Stimulated activated CD4-positive, alpha-beta T cell treated with anti-CD3 and anti-CD28 coated beads, Interleukin-2, amount 100 ng/mL, for 4 hours (primary cell): ENCODE measurements around the gene DGKI.

ENCODE experiments used
- DNase-seq: peaks from one replicate; pipeline ENCODE4 v3.0.0-alpha.2; 2020; ENCODE audit warnings: low read depth

Gene DGKI

GRCh38 chr7:137871170-137871915 lies 24.6 kb upstream of the DGKI start:
- DNase-seq, result no peak

GRCh38 chr7:137870684-137871083 lies 23.9 kb upstream of the DGKI start:
- DNase-seq, result no peak

DNA sequence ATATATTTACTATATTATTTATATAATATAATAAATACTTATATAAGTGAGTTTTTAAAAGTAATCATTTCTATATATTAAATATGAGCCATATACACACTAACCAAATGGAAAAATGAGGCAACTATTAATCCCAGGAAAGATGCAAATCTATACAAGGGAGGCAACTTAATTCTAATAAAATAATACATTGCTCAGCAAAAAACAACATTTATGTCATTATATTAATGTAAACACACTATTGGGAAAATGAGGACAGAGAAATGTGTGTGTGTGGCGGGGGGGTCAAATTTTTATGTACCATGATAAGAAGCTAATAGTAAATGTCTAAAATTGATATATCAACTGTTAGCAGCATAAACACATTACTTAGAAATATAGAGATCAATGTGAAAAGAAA lies 23.3 kb upstream of the DGKI start:
- DNase-seq, result no peak

DNA sequence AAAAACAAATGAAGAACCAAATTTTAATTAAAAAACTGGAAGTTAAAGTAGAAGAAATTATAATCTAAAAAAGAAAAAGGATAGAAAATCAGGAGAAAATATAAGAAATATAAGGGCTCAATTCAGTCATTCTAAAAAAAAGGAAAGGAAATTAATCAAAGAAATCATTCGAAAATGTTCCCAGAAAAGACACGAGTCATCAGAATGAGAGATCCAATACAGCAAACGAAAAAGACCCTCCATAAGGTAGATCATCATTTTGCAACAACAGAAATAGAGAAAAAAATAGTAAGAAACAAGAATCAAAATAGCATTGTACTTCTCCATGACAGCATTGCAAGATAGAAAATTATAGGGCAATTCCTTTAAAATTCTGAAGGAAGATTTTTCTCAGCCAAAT lies 22.5 kb upstream of the DGKI start:
- no peak for DNase-seq

- DNase-seq, result no peak
Measured at GRCh38 chr7:137867289-137867688, 20.5 kb upstream of the DGKI start.

- DNase-seq, result no peak
Measured at GRCh38 chr7:137865764-137866163, 19.0 kb upstream of the DGKI start.

DNA sequence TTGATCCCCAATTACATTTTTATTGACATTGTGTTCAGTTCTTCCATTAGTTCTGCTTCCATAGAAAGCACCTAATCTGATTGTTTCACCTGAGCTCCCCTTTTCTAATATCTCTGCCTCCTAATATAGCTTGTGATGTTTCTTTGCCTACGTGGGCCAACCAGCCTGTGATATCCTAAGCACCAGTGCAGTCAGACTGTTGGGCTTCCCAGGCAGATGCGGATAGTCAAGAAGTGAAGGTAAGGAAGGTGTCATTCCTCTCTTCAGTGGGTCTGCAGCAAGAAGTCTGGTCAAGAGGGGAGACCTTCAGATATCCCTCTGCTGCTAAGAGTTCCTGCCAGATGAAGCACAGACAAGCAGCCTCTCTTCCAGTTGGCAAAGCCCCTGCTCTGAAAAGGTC lies 16.2 kb upstream of the DGKI start:
- DNase-seq, result no peak

GRCh38 chr7:137862358-137862757 lies 15.6 kb upstream of the DGKI start:
- no peak for DNase-seq

GRCh38 chr7:137860542-137860941 lies 13.8 kb upstream of the DGKI start:
- DNase-seq, result no peak

- no peak for DNase-seq
Measured at GRCh38 chr7:137853053-137853452, 6.3 kb upstream of the DGKI start.

DNA sequence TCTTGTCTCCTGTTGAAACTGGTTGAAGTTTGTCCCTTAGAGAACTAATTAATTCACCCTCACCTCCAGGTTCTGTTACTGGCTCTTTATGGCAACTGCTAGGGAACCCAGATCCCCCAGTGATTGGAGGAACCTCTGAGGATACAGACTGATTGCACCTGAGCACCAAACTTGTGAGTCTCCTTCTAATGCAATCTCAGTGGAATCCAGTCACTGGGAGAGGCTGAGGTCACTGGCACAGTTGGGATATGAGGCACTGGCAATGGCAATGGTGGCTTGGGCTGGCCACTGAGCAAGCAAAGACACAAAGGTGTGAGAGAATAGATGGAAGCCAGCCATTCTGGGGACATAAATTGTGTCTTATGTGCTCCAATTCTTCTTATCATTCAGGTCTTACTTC lies 5.3 kb upstream of the DGKI start:
- no peak for DNase-seq

- DNase-seq, result no peak
Measured at GRCh38 chr7:137850972-137851945, 4.5 kb upstream of the DGKI start.

- no peak for DNase-seq
Measured at GRCh38 chr7:137850571-137850970, 3.8 kb upstream of the DGKI start.

DNA sequence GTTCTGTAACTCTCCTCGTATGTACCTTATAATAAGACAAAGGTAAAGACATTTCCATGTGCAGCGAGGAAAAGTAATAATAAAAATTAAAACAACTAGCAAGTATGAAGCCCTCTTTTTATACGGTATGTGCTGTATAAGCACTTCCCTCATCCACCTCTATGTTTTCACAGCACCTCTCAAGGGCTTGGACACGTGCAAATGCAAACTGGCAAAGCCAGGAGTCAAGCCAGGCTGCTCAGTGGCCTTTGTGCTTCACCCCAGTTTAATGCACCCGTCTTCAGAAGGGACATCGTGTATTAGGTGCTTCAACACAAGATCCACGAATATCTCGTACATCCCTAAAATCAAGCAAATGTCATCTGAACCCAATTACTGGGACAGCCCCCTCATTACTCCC lies 1.3 kb upstream of the DGKI start:
- no peak for DNase-seq

DNA sequence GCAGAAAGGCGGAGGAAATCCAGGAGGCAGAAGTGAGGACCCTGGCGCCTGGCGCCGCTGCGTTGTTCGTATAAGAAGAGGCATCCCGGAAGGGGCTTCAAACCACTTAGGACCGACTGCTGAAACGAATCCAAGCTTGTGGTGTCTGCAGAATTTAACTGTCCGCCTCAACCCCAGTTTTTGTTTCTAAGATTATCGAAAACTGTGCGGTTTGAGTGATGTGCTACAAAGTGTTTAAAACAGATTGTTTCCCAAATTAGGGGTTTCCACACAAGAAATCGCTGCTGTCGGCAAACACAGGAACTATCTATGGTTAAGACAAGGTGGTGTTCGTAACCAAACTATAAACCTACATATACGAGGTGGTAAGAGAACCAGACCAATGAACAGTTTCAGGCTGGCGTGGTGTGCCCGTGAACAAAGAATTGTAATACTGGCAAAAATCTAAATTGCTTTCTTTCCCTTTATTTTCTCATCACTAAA lies 835 bp upstream of the DGKI start:
- DNase-seq, result no peak

DNA sequence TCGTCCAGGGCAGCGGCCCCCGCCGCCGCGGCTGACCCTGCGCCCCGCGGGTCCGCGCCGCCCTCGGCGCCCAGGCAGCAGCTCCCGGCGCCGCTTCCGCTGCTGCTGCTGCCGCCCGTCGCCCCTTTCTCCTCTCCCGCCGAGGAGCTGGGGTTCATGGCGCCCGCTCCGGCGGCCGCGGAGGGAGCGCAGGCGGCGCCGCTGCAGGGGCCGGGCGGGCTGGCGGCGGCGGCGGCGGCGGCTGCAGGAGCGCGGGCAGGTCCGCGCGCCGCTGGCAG lies 286 bp downstream of the DGKI start:
- DNase-seq, result no peak

DNA sequence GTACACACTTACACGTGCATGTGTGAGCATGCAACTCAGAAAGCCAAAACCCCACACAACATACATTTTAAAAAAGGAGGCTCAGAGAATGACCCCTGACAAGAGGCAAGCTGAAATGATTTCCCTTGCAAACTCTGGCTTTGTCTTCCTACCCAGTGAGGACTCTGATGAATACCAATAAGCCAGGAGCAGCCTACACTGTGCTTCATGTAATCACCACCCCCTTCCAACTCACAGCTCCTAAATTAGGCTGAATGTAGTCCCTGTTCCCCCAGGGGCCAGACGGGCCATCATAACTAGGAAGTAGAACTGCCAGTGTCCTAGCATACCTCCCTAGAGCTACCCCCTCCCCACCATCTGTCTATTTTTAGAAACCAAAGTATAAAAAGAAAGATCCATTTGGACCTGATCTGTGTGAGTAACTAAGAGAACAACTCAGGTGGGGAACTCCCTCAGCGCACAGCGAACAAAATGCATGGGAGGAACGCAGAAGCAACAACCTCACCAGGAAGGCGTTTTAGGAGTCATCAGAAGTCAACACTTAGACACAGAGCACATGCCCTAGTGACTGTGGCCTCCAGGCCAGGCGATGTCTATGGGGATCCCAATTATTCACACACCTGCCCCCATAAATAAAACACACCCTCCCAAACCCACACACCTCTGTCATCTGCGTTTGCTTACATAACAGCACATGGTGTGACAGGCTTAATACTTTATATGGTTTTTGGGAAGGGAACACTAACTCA lies 1.9 kb downstream of the DGKI start:
- no peak for DNase-seq

GRCh38 chr7:137839903-137840779 lies 6.6 kb downstream of the DGKI start:
- DNase-seq, result no peak

GRCh38 chr7:137838706-137839315 lies 8.0 kb downstream of the DGKI start:
- no peak for DNase-seq

- DNase-seq, result no peak
Measured at GRCh38 chr7:137836541-137836940, 10.2 kb downstream of the DGKI start.

DNA sequence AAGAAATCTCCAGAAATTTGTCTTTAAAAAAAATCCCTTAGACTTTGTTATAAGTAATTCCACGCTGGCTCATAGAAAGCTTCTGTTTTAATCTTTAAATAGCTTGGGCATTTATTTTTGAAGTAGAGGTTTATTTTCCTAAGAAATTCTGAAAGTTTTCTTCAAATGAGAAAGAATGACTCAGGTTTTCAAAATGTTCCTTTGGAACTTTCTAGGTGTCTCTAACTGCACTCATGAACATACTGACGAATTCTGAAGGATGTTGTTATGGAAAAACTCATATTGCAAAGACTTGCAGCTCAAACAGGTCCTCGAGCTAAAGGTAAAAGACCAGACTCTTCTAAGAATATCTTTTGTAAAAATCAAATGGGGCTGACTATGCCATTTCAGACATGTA lies 10.7 kb downstream of the DGKI start:
- DNase-seq, result no peak
